Measurements from ENCODE around the gene AKAP13.

AKAP13 gene

GRCh38 chr15:85542895-85543331 lies 162.5 kb downstream of the AKAP13 start:
- DNase-seq: no peak

GRCh38 chr15:85543741-85544155 lies 163.3 kb downstream of the AKAP13 start:
- peak; percentile 17 for DNase-seq

GRCh38 chr15:85545185-85545584 lies 164.8 kb downstream of the AKAP13 start:
- DNase-seq: no peak

- DNase-seq: no peak
These were observed 165.3 kb downstream of the AKAP13 start for GRCh38 chr15:85545752-85546151.

GRCh38 chr15:85547386-85547785 lies 167.0 kb downstream of the AKAP13 start:
- no peak for DNase-seq

GRCh38 chr15:85550283-85550682 lies 169.9 kb downstream of the AKAP13 start:
- no peak for DNase-seq

- no peak for DNase-seq
These were observed 170.9 kb downstream of the AKAP13 start for GRCh38 chr15:85551221-85551832.

- no peak for DNase-seq
These were observed 174.6 kb downstream of the AKAP13 start for GRCh38 chr15:85554852-85555521.

GRCh38 chr15:85555875-85556617 lies 175.6 kb downstream of the AKAP13 start:
- no peak for DNase-seq

GRCh38 chr15:85556618-85556895 lies 176.2 kb downstream of the AKAP13 start:
- no peak for DNase-seq

- no peak for DNase-seq
These were observed 177.0 kb downstream of the AKAP13 start for GRCh38 chr15:85557385-85557784.

GRCh38 chr15:85558848-85559247 lies 178.4 kb downstream of the AKAP13 start:
- DNase-seq: no peak

- DNase-seq: no peak
These were observed 179.1 kb downstream of the AKAP13 start for GRCh38 chr15:85559530-85559929.

- no peak for DNase-seq
These were observed 182.4 kb downstream of the AKAP13 start for GRCh38 chr15:85562824-85563223.

- DNase-seq: no peak
These were observed 182.9 kb downstream of the AKAP13 start for GRCh38 chr15:85563328-85563727.

GRCh38 chr15:85563731-85564130 lies 183.3 kb downstream of the AKAP13 start:
- no peak for DNase-seq

- no peak for DNase-seq
These were observed 184.3 kb downstream of the AKAP13 start for GRCh38 chr15:85564686-85565085.

GRCh38 chr15:85568261-85568808 lies 187.9 kb downstream of the AKAP13 start:
- no peak for DNase-seq

GRCh38 chr15:85570336-85570735 lies 189.9 kb downstream of the AKAP13 start:
- no peak for DNase-seq

- DNase-seq: no peak
These were observed 191.4 kb downstream of the AKAP13 start for GRCh38 chr15:85571780-85572179.

- DNase-seq: no peak
These were observed 196.0 kb downstream of the AKAP13 start for GRCh38 chr15:85576392-85576791.

GRCh38 chr15:85578941-85579701 lies 198.7 kb downstream of the AKAP13 start:
- peak; percentile 27 for DNase-seq
